Measurements from ENCODE around the gene NUDT19. TPM values are rescaled to one million over a fixed set of nuclear protein-coding genes. Genes with fewer than 3 reads are reported as not detected.

NUDT19 gene
- total and polyA plus RNA-seq, 2 donors (not counting 3 experiments of a cell fraction or from before 2014, with no cell fraction given) = 6.6 to 14.0 TPM

- no peak overlapping the region for H2AFZ ChIP-seq (ENCODE audit: low read depth, low read length)
- peak; percentile 55 for FAIRE-seq
- no peaks in the 10 kb centered on the region for H3K9me1 ChIP-seq (replicated peaks; ENCODE audit: control insufficient read depth, extremely low read depth, insufficient read depth, low read length)
- H3K36me3 ChIP-seq (ENCODE audit: control insufficient read depth in 2 of 2, extremely low read depth in 1 of 2, insufficient read depth in 2 of 2, low read length in 2 of 2) = no peaks in the 10 kb centered on the region
- peaks cover 9% of the 10 kb centered on the region for H3K4me1 ChIP-seq (ENCODE audit: control insufficient read depth, extremely low read depth, insufficient read depth, low read length)
- intact Hi-C loops (cut with micrococcal nuclease) = no loop called here
- no peak overlapping the region for H3K9ac ChIP-seq (replicated peaks; ENCODE audit: extremely low read depth, insufficient read depth, low read length)
- no peak for DNase-seq (ENCODE audit: low read depth, low spot score)
- POLR2A ChIA-PET = no interaction called here
- no TSS peak for BruUV-seq (replicated peaks)
- CTCF ChIA-PET = interaction anchor here (1.0 to 1.3 kb wide), 3 partner anchors 8 to 18 kb away, joined by 3 to 4 read pairs (median 3); partner anchors contain the start of gene NUDT19
- H3K27ac ChIP-seq (ENCODE audit: insufficient read depth, low read depth, low read length) = no peak overlapping the region
- TF ChIP-seq GATA2 (IDR thresholded peaks at IDR 0.05; ENCODE audit: insufficient read depth, insufficient read length, low read depth, low read length) = no peak
- no peak for TF ChIP-seq FOS (IDR thresholded peaks at IDR 0.05; ENCODE audit: borderline replicate concordance, insufficient read depth, low read length)
- TF ChIP-seq, protein P1, sequence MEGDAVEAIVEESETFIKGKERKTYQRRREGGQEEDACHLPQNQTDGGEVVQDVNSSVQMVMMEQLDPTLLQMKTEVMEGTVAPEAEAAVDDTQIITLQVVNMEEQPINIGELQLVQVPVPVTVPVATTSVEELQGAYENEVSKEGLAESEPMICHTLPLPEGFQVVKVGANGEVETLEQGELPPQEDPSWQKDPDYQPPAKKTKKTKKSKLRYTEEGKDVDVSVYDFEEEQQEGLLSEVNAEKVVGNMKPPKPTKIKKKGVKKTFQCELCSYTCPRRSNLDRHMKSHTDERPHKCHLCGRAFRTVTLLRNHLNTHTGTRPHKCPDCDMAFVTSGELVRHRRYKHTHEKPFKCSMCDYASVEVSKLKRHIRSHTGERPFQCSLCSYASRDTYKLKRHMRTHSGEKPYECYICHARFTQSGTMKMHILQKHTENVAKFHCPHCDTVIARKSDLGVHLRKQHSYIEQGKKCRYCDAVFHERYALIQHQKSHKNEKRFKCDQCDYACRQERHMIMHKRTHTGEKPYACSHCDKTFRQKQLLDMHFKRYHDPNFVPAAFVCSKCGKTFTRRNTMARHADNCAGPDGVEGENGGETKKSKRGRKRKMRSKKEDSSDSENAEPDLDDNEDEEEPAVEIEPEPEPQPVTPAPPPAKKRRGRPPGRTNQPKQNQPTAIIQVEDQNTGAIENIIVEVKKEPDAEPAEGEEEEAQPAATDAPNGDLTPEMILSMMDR (IDR thresholded peaks at IDR 0.05; ENCODE audit: extremely low read depth in 1 of 2, insufficient read depth in 1 of 2, low read depth in 1 of 2, low read length in 2 of 2) = no peak
- no peak for TF ChIP-seq POLR2AphosphoS5 (IDR thresholded peaks at IDR 0.05; ENCODE audit: insufficient read depth, low read depth, low read length)
- no peak for TF ChIP-seq POLR2A (IDR thresholded peaks at IDR 0.05; ENCODE audit: low read depth, low read length)
- TF ChIP-seq EZH2 (IDR thresholded peaks at IDR 0.05; ENCODE audit: borderline replicate concordance, low read depth, low read length, severe bottlenecking) = no peak
- no peak for TF ChIP-seq MAX (IDR thresholded peaks at IDR 0.05; ENCODE audit: insufficient read depth, insufficient read length)
- TF ChIP-seq JUN (IDR thresholded peaks at IDR 0.05; ENCODE audit: borderline replicate concordance, insufficient read depth, insufficient read length, low read depth) = no peak
- no peak for TF ChIP-seq MYC (IDR thresholded peaks at IDR 0.05; ENCODE audit: low read depth, low read length)
- dilution Hi-C loops (cut with MboI; ENCODE audit: extremely low pct_ligation_motif_present, low sequenced_read_pairs) = no loop called here
- H3K79me2 ChIP-seq (ENCODE audit: control insufficient read depth, insufficient read depth, low read length) = peaks cover 50% of the 10 kb centered on the region
- H3K4me3 ChIP-seq (replicated peaks in 1 of 3; ENCODE audit: insufficient read depth in 1 of 3, low read depth in 1 of 3, low read length in 3 of 3) = no peak overlapping the region
- H3K9me3 ChIP-seq (replicated peaks; ENCODE audit: control insufficient read depth, insufficient read depth, low read length) = no peaks in the 10 kb centered on the region
- H4K20me1 ChIP-seq (replicated peaks; ENCODE audit: control insufficient read depth, extremely low read depth, insufficient read depth, low read length) = peaks cover 3% of the 10 kb centered on the region
- H3K4me2 ChIP-seq (ENCODE audit: insufficient read depth, low read length) = peak overlapping the region; percentile 65
- peaks cover 16 to 22% of the 10 kb centered on the region in 2 experiments for H3K27me3 ChIP-seq (ENCODE audit: control insufficient read depth in 2 of 2, insufficient read depth in 2 of 2, low read length in 2 of 2)
These were observed 18.0 kb upstream of the NUDT19 start for GRCh38 chr19:32673573-32673972.
